ENCODE results near the gene CCL8. TPM values are rescaled to one million over a fixed set of nuclear protein-coding genes. Genes with fewer than 3 reads are reported as not detected.

The CCL8 gene
- total RNA-seq, 1 donor from 2014 or later: not detected

DNA sequence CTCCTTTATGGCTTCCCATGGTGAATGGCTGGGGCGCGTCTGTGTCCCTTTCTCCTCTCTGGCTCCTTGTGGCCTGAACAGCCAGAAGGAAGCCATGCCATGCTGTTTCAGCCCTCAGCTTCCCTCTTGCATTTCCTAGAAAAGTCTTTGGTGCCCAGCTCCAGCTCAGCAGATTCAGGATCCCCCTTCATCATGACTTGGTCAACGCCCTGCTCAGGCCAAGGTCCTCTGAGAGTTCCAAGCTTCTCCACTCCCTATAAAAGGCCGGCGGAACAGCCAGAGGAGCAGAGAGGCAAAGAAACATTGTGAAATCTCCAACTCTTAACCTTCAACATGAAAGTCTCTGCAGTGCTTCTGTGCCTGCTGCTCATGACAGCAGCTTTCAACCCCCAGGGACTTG lies 37.0 kb downstream of the CCL8 start, which contains the start of gene CCL13:
CCL13 (plus strand) TSS at position 287 of the 400 bp plus-strand sequence; CDS start at position 334, 47 bp downstream.
- H3K36me3 ChIP-seq (ENCODE audit: control insufficient read depth, insufficient read depth, low read length): no peaks in the 10 kb centered on the region
- TF ChIP-seq, protein P1, sequence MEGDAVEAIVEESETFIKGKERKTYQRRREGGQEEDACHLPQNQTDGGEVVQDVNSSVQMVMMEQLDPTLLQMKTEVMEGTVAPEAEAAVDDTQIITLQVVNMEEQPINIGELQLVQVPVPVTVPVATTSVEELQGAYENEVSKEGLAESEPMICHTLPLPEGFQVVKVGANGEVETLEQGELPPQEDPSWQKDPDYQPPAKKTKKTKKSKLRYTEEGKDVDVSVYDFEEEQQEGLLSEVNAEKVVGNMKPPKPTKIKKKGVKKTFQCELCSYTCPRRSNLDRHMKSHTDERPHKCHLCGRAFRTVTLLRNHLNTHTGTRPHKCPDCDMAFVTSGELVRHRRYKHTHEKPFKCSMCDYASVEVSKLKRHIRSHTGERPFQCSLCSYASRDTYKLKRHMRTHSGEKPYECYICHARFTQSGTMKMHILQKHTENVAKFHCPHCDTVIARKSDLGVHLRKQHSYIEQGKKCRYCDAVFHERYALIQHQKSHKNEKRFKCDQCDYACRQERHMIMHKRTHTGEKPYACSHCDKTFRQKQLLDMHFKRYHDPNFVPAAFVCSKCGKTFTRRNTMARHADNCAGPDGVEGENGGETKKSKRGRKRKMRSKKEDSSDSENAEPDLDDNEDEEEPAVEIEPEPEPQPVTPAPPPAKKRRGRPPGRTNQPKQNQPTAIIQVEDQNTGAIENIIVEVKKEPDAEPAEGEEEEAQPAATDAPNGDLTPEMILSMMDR (IDR thresholded peaks at IDR 0.05; ENCODE audit: insufficient read depth, low read length, poor library complexity, severe bottlenecking): no peak
- H3K27me3 ChIP-seq (ENCODE audit: control insufficient read depth, insufficient read depth, low read length): no peaks in the 10 kb centered on the region
- no peak within 1 kb of the TSS for H3K4me3 ChIP-seq (ENCODE audit: low read depth, low read length)
- DNase-seq (ENCODE audit: low read depth): no peak

GRCh38 chr17:34357398-34357797 lies 38.2 kb downstream of the CCL8 start:
- Histone ChIP-seq H3K4me3 (ENCODE audit: low read depth, low read length) (no peak overlapping the region), H3K36me3 (ENCODE audit: control insufficient read depth, insufficient read depth, low read length) (no peaks in the 10 kb centered on the region), H3K27me3 (ENCODE audit: control insufficient read depth, insufficient read depth, low read length) (peaks cover 2% of the 10 kb centered on the region)
- TF ChIP-seq, protein P1 (IDR thresholded peaks at IDR 0.05; ENCODE audit: insufficient read depth, low read length, poor library complexity, severe bottlenecking): no peak
- no peak for DNase-seq (ENCODE audit: low read depth)

- Histone ChIP-seq H3K4me3 (ENCODE audit: low read depth, low read length) (no peak overlapping the region), H3K36me3 (ENCODE audit: control insufficient read depth, insufficient read depth, low read length) (no peaks in the 10 kb centered on the region), H3K27me3 (ENCODE audit: control insufficient read depth, insufficient read depth, low read length) (peaks cover 2% of the 10 kb centered on the region)
- TF ChIP-seq, protein P1 (IDR thresholded peaks at IDR 0.05; ENCODE audit: insufficient read depth, low read length, poor library complexity, severe bottlenecking): no peak
- DNase-seq (ENCODE audit: low read depth): no peak
Observed at GRCh38 chr17:34358631-34359030, 39.4 kb downstream of the CCL8 start.

DNA sequence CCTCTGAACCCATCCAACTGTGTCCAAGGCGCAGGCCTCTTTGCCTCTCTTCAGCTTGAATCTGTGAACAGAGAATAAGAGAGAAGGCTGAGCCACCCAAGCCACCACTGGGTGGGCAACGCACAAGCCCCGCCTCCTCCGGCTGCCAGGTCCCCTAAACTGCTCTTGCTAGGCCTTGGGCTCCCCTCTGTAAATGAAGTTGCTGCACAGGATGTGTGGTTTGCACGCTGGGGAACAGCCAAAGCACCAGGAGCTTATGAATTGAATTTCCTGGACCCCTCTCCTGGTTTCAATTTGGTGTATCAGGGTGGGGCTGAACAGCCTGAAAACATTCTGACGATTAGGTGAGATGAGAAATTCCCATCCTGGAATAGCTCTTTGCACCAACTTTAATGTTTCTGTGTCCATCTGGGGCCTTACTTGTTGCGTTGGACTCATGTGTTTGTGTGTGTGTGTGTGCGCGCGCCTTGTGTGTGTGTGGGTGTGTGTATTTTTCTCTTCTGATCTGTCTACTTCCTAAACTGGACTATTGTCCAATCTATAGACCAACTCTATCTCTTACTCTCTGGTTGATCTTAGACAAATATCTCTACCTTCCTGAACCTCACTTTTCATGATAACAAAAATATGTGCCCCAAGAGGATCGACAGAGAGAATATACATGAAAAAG lies 41.5 kb downstream of the CCL8 start:
- TF ChIP-seq, protein P1 (IDR thresholded peaks at IDR 0.05; ENCODE audit: insufficient read depth, low read length, poor library complexity, severe bottlenecking): no peak
- no peaks in the 10 kb centered on the region for H3K36me3 ChIP-seq (ENCODE audit: control insufficient read depth, insufficient read depth, low read length)
- peaks cover 2% of the 10 kb centered on the region for H3K27me3 ChIP-seq (ENCODE audit: control insufficient read depth, insufficient read depth, low read length)
- DNase-seq (ENCODE audit: low read depth): no peak
- H3K4me3 ChIP-seq (ENCODE audit: low read depth, low read length): no peak overlapping the region

DNA sequence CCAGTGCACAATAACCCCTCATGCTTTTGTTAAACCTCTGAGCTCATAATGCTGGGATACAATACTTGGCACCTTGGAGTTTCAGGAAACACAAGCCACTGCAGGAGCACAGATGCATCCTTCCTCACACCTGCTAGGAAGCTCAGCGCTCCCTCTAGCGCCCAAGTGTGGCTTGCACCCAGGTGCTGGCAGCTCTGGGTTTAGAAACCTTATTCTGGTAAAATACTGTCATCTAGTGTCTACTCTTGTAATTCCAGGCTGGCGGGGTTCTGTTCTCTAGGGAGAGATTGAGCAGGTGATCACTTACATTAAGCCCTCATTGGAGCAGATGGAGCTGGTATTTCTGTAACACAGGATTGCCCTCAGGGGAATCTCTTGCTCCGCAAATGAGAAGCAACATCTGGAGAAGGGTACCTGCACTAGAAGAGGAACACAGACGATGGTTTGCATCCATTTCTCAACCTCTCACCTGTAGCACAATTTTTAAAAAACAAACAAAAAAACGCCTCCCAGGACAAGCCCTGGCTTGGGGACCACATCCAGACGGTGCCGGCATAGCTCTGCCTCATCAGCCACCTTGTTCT lies 42.3 kb downstream of the CCL8 start:
- TF ChIP-seq, protein P1 (IDR thresholded peaks at IDR 0.05; ENCODE audit: insufficient read depth, low read length, poor library complexity, severe bottlenecking): peak; percentile 100
- H3K4me3 ChIP-seq (ENCODE audit: low read depth, low read length): no peak overlapping the region
- H3K36me3 ChIP-seq (ENCODE audit: control insufficient read depth, insufficient read depth, low read length): no peaks in the 10 kb centered on the region
- peak; percentile 67 for DNase-seq (ENCODE audit: low read depth)
- peaks cover 2% of the 10 kb centered on the region for H3K27me3 ChIP-seq (ENCODE audit: control insufficient read depth, insufficient read depth, low read length)
